Stimulated activated CD8-positive, alpha-beta memory T cell treated with anti-CD3 and anti-CD28 coated beads, Interleukin-4, amount 100 ng/mL, for 4 hours (primary cell): ENCODE data around the gene SELENOF.
"Not testable (repeated sequence)": the region's sequence is repeated elsewhere in the genome, so short reads cannot be mapped to it uniquely, and the experiment has no call there.

Experiments
- DNase-seq, 2 donors: peaks; one replicate each; pipeline ENCODE4 v3.0.0-alpha.2; 2020; ENCODE audit warnings: low read depth in 2 of 2, low spot score in 1 of 2

The SELENOF gene

GRCh38 chr1:86916752-86917151 is 2.8 kb upstream of the SELENOF start:
- no peak for DNase-seq

GRCh38 chr1:86915737-86916235 is 1.9 kb upstream of the SELENOF start:
- no peak for DNase-seq

GRCh38 chr1:86914998-86915736 is 1.2 kb upstream of the SELENOF start:
- DNase-seq = peak in 1 of 2 donors; percentile 13

GRCh38 chr1:86914601-86914997 is 673 bp upstream of the SELENOF start, which contains the start of gene HS2ST1:
HS2ST1 (plus strand) TSS chr1:86914635.
- DNase-seq = no peak

- no peak for DNase-seq
Observed at GRCh38 chr1:86913399-86913895, 479 bp downstream of the SELENOF start.

GRCh38 chr1:86912281-86912900 is 1.5 kb downstream of the SELENOF start:
- DNase-seq = no peak

GRCh38 chr1:86906419-86906818 is 7.5 kb downstream of the SELENOF start:
- DNase-seq = no peak

- DNase-seq = no peak
Observed at GRCh38 chr1:86905875-86906274, 8.1 kb downstream of the SELENOF start.

GRCh38 chr1:86899401-86899800 is 14.5 kb downstream of the SELENOF start:
- not testable (repeated sequence) for DNase-seq

GRCh38 chr1:86888327-86888726 is 25.6 kb downstream of the SELENOF start:
- no peak for DNase-seq

GRCh38 chr1:86887479-86888162 is 26.3 kb downstream of the SELENOF start:
- no peak for DNase-seq

- no peak for DNase-seq
Observed at GRCh38 chr1:86875722-86876121, 38.2 kb downstream of the SELENOF start.

GRCh38 chr1:86872086-86872485 is 41.8 kb downstream of the SELENOF start:
- DNase-seq = no peak

- DNase-seq = no peak
Observed at GRCh38 chr1:86871001-86871400, 42.9 kb downstream of the SELENOF start.

GRCh38 chr1:86868477-86868876 is 45.4 kb downstream of the SELENOF start:
- no peak for DNase-seq

GRCh38 chr1:86867278-86867677 is 46.6 kb downstream of the SELENOF start:
- DNase-seq = not testable (repeated sequence)

GRCh38 chr1:86866665-86867064 is 47.3 kb downstream of the SELENOF start:
- no peak for DNase-seq

- DNase-seq = no peak
Observed at GRCh38 chr1:86865973-86866637, 47.8 kb downstream of the SELENOF start.

GRCh38 chr1:86862920-86863319 is 51.0 kb downstream of the SELENOF start:
- no peak for DNase-seq

- no peak for DNase-seq
Observed at GRCh38 chr1:86861424-86861823, 52.5 kb downstream of the SELENOF start.

- no peak for DNase-seq
Observed at GRCh38 chr1:86860424-86860823, 53.5 kb downstream of the SELENOF start.
